Measurements from ENCODE around the gene PSMC3. TPM values are rescaled to one million over a fixed set of nuclear protein-coding genes. Genes with fewer than 3 reads are reported as not detected.
A peak's percentile ranks its signal among the peaks of the same experiment; 100 is the strongest.

The PSMC3 gene
- total RNA-seq, 2 donors from 2014 or later = 175 to 216 TPM

DNA sequence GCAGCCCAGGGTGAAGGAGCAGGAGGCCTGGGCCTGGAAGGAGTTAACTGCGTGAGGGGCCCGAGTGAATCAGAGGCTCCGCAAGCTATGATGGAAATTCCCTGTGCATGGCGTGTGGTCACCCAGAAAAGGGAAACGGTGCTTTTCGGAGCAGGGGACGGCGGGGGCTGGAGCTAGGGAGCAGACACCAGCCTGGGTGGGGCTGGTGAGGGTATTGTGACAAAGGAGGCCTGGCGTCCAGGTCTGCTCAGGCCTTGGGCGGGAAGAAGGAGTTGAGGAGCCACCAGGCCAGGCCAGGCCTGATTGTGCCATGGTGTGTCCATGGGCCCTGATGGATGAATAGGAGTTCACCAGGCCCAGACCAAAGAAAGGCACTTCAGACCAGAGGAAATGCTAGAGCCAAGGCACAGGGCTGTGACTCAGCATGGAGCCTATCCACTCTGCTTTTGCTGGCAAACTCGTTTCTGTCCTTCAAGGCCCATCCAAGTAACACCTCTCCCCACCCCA is 35.1 kb downstream of the PSMC3 start:
- Mint-ChIP-seq H3K9me3 (no peaks in the 10 kb centered on the region), H3K36me3 (no peaks in the 10 kb centered on the region), H3K27ac (peak overlapping the region; percentile 54), H3K4me3 (no peak overlapping the region), H3K4me1 (ENCODE audit: low read depth in 2 of 2) (peaks cover 34 to 62% of the 10 kb centered on the region in 2 donors), H3K27me3 (no peaks in the 10 kb centered on the region)
- ATAC-seq (no peak), DNase-seq (ENCODE audit: low spot score) (no peak)

- H3K27ac Mint-ChIP-seq = peak overlapping the region; percentile 54 to 85
- H3K4me1 Mint-ChIP-seq (ENCODE audit: low read depth in 2 of 2) = peaks cover 34 to 58% of the 10 kb centered on the region in 2 donors
- no peaks in the 10 kb centered on the region for H3K36me3 Mint-ChIP-seq
- no peaks in the 10 kb centered on the region for H3K27me3 Mint-ChIP-seq
- no peak overlapping the region for H3K4me3 Mint-ChIP-seq
- DNase-seq (ENCODE audit: low spot score) = no peak
- no peak for ATAC-seq
- H3K9me3 Mint-ChIP-seq = no peaks in the 10 kb centered on the region
These were observed 35.8 kb downstream of the PSMC3 start for GRCh38 chr11:47390422-47390760.

DNA sequence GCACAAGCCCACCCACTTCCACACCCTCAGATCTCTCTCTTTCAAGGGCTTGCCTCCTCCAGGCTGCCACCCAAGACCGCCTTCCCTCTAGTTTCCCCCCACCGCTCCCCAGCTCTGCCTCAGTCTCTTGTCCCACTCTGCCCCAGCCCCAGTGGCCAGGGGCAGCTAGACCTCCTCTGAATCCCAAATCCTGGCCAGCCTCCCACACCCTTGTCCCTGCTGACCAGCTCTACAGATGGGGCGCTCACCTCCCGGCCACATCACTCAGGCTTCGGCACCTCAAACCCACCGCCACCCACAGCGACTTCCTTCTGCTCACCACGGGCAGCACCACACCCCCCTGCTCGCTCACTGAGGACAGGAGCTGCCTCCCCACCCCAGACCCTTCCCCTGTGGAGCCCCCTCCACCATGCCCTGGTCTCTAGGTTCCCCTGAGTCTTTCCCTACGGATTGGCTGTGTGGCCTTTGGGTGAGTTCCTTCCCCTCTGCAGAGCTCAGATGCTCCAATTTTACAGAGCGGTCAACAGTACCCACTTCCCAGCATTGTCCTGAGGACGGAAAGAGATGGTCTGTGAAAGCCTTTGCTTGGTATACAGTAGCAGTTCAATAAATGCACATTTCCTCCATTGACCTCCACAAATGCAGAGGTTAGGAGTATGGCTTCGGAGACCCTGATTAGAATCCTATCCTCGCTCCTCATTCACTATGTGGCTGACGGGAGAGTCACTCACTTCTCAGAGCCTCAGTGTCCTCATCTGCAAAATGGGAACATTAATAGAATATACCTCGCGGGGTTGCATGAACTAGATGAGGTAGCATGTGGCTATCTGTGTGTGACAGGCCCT is 36.4 kb downstream of the PSMC3 start:
- peaks cover 34 to 57% of the 10 kb centered on the region in 2 donors for H3K4me1 Mint-ChIP-seq (ENCODE audit: low read depth in 2 of 2)
- DNase-seq (ENCODE audit: low spot score) (no peak), ATAC-seq (peak; percentile 51 to 56)
- no peaks in the 10 kb centered on the region for H3K27me3 Mint-ChIP-seq
- H3K9me3 Mint-ChIP-seq = no peaks in the 10 kb centered on the region
- no peaks in the 10 kb centered on the region for H3K36me3 Mint-ChIP-seq
- H3K27ac Mint-ChIP-seq = peak overlapping the region; percentile 54 to 85
- H3K4me3 Mint-ChIP-seq = peak overlapping the region; percentile 56

DNA sequence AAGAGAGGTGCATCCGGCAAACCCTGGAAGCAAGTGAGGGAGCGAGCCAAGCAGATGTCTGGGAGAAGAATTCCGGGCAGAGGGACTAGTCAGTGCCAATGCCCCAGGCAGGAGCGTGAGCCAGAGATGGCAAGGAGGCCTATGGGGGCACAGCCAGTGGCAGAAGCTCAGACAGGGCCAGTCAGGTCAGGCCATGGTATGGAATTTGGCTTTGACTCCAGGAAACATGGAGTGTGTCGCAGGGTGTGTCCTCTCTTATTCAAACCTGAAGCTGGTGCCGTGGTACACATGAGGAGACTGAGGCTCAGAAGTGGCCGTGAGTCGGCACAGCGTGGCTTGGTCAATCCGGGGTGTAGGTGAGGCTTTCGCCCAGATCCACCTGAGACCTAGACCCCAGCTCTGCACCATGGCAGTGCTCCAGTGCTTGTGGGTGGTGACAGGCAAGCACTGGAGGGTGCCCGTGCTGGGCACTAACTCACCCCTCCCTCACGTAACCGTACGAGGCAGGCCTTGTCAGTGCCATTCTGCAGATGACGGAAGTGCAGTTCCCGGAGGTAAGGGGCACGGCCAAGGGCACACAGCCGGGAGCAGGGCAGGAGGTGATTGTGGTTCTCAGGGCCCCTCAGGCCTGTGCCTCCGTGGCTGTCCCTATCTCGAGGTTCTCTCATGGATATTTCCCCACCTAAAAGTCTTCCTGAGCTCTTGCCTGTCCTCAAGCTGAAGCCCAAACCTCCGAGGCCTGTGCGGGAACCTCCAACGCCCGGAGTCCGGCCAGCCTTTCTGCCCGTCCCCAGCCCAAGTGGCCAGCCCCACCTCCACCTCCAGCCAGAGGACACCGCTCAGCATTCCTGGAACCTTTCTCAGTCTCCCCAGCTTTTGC is 37.3 kb downstream of the PSMC3 start:
- Mint-ChIP-seq H3K4me1 (ENCODE audit: low read depth in 2 of 2) (peaks cover 34 to 52% of the 10 kb centered on the region in 2 donors), H3K27ac (peak overlapping the region; percentile 54 to 85), H3K36me3 (no peaks in the 10 kb centered on the region), H3K4me3 (peak overlapping the region; percentile 56), H3K27me3 (no peaks in the 10 kb centered on the region), H3K9me3 (no peaks in the 10 kb centered on the region)
- no peak for DNase-seq (ENCODE audit: low spot score)
- ATAC-seq = no peak

- H3K36me3 Mint-ChIP-seq = no peaks in the 10 kb centered on the region
- DNase-seq (ENCODE audit: low spot score) (no peak), ATAC-seq (peak; percentile 32 to 43)
- H3K4me3 Mint-ChIP-seq = no peak overlapping the region
- H3K9me3 Mint-ChIP-seq = no peaks in the 10 kb centered on the region
- H3K27ac Mint-ChIP-seq = no peak overlapping the region
- H3K27me3 Mint-ChIP-seq = no peaks in the 10 kb centered on the region
- H3K4me1 Mint-ChIP-seq (ENCODE audit: low read depth in 2 of 2) = peaks cover 34 to 46% of the 10 kb centered on the region in 2 donors
These were observed 38.1 kb downstream of the PSMC3 start for GRCh38 chr11:47387944-47388696.

DNA sequence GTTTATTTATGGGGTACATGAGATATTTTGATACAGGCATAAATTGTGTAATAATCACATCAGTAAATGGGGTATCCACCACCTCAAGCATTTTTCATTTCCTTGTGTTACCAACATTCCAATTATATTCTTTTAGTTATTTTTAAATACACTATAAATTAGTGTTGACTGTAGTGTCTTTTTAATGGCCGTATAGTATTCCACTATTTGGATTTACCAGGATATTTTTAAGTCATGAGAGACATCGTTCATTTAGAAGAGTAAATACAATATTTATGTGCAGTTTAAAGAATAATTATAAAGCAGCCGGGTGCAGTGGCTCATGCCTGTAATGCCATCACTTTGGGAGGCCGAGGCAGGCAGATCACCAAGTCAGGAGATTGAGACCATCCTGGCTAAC is 41.7 kb downstream of the PSMC3 start:
- ATAC-seq (no peak), DNase-seq (ENCODE audit: low spot score) (no peak)
- Mint-ChIP-seq H3K4me3 (no peak overlapping the region), H3K27ac (no peak overlapping the region), H3K27me3 (no peaks in the 10 kb centered on the region), H3K36me3 (no peaks in the 10 kb centered on the region), H3K4me1 (ENCODE audit: low read depth in 2 of 2) (peaks cover 14 to 19% of the 10 kb centered on the region in 2 donors), H3K9me3 (no peaks in the 10 kb centered on the region)

DNA sequence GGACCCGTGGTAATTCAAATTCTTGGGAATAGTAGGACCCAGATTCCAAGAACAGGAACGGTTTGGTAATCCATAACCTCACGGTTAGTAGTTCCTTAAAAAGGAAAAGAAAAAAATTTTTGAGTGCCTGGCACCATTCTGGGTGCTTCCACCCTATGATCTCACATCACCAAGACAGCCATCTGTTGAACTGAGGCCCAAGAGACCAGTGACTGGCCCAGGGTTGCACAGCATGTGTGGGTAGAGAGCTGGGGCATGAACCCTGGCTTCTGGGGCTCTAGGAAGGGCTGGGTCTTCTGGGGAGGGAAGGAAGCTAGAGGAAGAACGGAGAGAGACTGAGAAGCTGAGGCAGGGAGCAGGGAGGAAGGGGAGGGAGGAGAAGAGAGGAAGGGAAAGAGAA is 43.2 kb downstream of the PSMC3 start:
- Mint-ChIP-seq H3K4me1 (ENCODE audit: low read depth in 2 of 2) (peaks cover 4 to 8% of the 10 kb centered on the region in 2 donors), H3K36me3 (no peaks in the 10 kb centered on the region), H3K27ac (peak overlapping the region in 1 of 2 donors; percentile 60), H3K9me3 (no peaks in the 10 kb centered on the region), H3K27me3 (no peaks in the 10 kb centered on the region), H3K4me3 (no peak overlapping the region)
- ATAC-seq = no peak
- no peak for DNase-seq (ENCODE audit: low spot score)

- ATAC-seq (no peak), DNase-seq (ENCODE audit: low spot score) (no peak)
- no peak overlapping the region for H3K4me3 Mint-ChIP-seq
- no peaks in the 10 kb centered on the region for H3K27me3 Mint-ChIP-seq
- no peaks in the 10 kb centered on the region for H3K36me3 Mint-ChIP-seq
- peaks cover 5 to 6% of the 10 kb centered on the region in 2 donors for H3K4me1 Mint-ChIP-seq (ENCODE audit: low read depth in 2 of 2)
- H3K9me3 Mint-ChIP-seq = no peaks in the 10 kb centered on the region
- H3K27ac Mint-ChIP-seq = no peak overlapping the region
These were observed 46.2 kb downstream of the PSMC3 start for GRCh38 chr11:47380078-47380477.

GRCh38 chr11:47379317-47379716 is 46.9 kb downstream of the PSMC3 start:
- Mint-ChIP-seq H3K4me1 (ENCODE audit: low read depth in 2 of 2) (peaks cover 9 to 10% of the 10 kb centered on the region in 2 donors), H3K36me3 (no peaks in the 10 kb centered on the region), H3K27me3 (no peaks in the 10 kb centered on the region), H3K4me3 (no peak overlapping the region), H3K9me3 (no peaks in the 10 kb centered on the region), H3K27ac (no peak overlapping the region)
- DNase-seq (ENCODE audit: low spot score) (no peak), ATAC-seq (no peak)

GRCh38 chr11:47378836-47379170 is 47.4 kb downstream of the PSMC3 start:
- no peak overlapping the region for H3K4me3 Mint-ChIP-seq
- ATAC-seq (no peak), DNase-seq (ENCODE audit: low spot score) (no peak)
- peaks cover 10 to 15% of the 10 kb centered on the region in 2 donors for H3K4me1 Mint-ChIP-seq (ENCODE audit: low read depth in 2 of 2)
- H3K27ac Mint-ChIP-seq = no peak overlapping the region
- H3K27me3 Mint-ChIP-seq = no peaks in the 10 kb centered on the region
- H3K9me3 Mint-ChIP-seq = no peaks in the 10 kb centered on the region
- no peaks in the 10 kb centered on the region for H3K36me3 Mint-ChIP-seq

DNA sequence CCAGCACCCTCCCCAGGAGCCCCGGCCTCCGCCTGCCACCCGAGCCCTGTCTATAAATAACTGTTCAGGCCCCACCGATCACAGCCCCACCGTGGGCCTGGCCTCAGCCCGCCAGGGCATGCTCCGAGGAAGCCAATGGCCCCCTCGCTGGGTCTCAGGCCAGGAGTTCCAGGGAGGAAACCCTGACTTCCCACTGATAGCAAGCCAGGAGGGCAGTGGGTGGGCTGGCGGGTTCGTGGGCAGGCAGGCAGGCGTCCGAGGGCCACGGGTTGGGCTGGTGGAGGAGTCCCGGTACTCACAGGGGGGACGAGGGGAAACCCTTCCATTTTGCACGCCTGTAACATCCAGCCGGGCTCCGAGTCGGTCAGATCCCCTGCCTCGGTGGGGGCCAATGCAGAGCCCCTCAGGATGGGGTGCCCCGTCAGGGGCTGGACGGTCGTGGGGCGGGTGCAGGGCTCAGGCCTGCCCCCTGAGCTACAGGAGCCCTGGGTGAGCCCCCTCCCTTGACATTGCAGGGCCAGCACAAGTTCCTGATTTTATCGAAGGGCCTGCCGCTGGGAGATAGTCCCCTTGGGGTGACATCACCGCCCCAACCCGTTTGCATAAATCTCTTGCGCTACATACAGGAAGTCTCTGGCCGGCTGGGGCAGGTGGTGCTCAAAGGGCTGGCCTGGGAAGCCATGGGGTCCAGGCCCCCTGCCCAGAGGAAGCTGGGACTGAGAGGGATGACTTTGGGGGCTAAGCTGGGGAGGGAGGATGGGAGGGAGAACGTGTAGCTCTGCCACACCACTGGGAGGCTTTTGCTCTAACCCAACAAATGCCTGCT is 48.0 kb downstream of the PSMC3 start, which contains the start of gene SPI1:
SPI1 (minus strand) TSS at position 538 of the 826 bp plus-strand sequence; CDS start at position 344, 194 bp downstream.
- ATAC-seq (peak; percentile 50 to 54), DNase-seq (ENCODE audit: low spot score) (no peak)
- Mint-ChIP-seq H3K9me3 (no peaks in the 10 kb centered on the region), H3K27ac (peak within 1 kb of the TSS; percentile 34 to 45), H3K4me1 (ENCODE audit: low read depth in 2 of 2) (peaks cover 10 to 15% of the 10 kb centered on the region in 2 donors), H3K36me3 (no peaks in the 10 kb centered on the region), H3K27me3 (no peaks in the 10 kb centered on the region), H3K4me3 (peak within 1 kb of the TSS; percentile 45)

GRCh38 chr11:47377571-47378009 is 48.6 kb downstream of the PSMC3 start:
- Mint-ChIP-seq H3K9me3 (no peaks in the 10 kb centered on the region), H3K4me3 (peak overlapping the region; percentile 45), H3K4me1 (ENCODE audit: low read depth in 2 of 2) (peaks cover 10 to 15% of the 10 kb centered on the region in 2 donors), H3K36me3 (no peaks in the 10 kb centered on the region), H3K27me3 (no peaks in the 10 kb centered on the region), H3K27ac (peak overlapping the region; percentile 34 to 45)
- DNase-seq (ENCODE audit: low spot score) (no peak), ATAC-seq (no peak)

All from natural killer cell treated with Interleukin-12 subunit alpha and Interleukin-12 subunit beta and Interleukin-15 and Interleukin-18, amount 100 ng/mL, for 72 hours (primary cell).